PFSK-1 (cell line): ENCODE results near the gene C1GALT1.

ENCODE experiments used
- FOXP2 ChIP-seq: optimal IDR thresholded peaks from 2 replicates; pipeline ENCODE3; 2011; ENCODE audit warnings: borderline replicate concordance, control low read depth, inconsistent platforms; ENCODE audit not compliant: insufficient read depth; ENCODE audit errors: extremely low read length, extremely low read depth
- POLR2AphosphoS5 ChIP-seq: IDR thresholded peaks from 2 replicates; pipeline ENCODE4 v1.6.1; 2012; ENCODE audit warnings: low read depth, mild to moderate bottlenecking, control low read depth, low read length, moderate library complexity

- TF ChIP-seq POLR2AphosphoS5, result no peak
- no peak for TF ChIP-seq FOXP2
Observed at GRCh38 chr7:7188091-7188490, 5.7 kb downstream of the C1GALT1 start.
